HT1080 (cell line): ENCODE data around the gene TRAPPC1. TPM values are rescaled to one million over a fixed set of nuclear protein-coding genes. Genes with fewer than 3 reads are reported as not detected.
"Not testable (repeated sequence)": the region's sequence is repeated elsewhere in the genome, so short reads cannot be mapped to it uniquely, and the experiment has no call there.

Experiments
- DNase-seq: peaks from one replicate; pipeline ENCODE4 v3.0.0-alpha.2; 2015; ENCODE audit warnings: low read depth
- polyA plus RNA-seq, 2 experiments: library from polyadenylated mRNA; depleted of rRNA; stranded (reverse); fragments of >200 nt; gene quantifications; 2 replicates each; pipeline ENCODE4 v1.2.3, GENCODE V29; 2015
- total RNA-seq: library from RNA; depleted of rRNA; stranded (reverse); fragments of >200 nt; shearing (Covaris generic); gene quantifications from 2 replicates; pipeline ENCODE4 v1.2.3, GENCODE V29; 2014; rRNA removed

TRAPPC1 gene
- total RNA-seq = 34.9 and 71.5 TPM in 2 replicates
- polyA plus RNA-seq (2015; cell fraction: cytosol; rRNA removed) = 181 and 214 TPM in 2 replicates
- polyA plus RNA-seq (2015; cell fraction: nucleus; rRNA removed) = 53.7 and 60.1 TPM in 2 replicates

GRCh38 chr17:7931709-7932482 is at the start of gene TRAPPC1, which contains the start of gene CNTROB:
Gene TRAPPC1 (minus strand): TSS chr17:7931946. CDS start chr17:7931829, 117 bp downstream.
Gene CNTROB (plus strand): TSS chr17:7932206. CDS start chr17:7933080, 874 bp downstream.
- DNase-seq = peak; percentile 98

GRCh38 chr17:7977805-7978204 is 46.1 kb upstream of the TRAPPC1 start:
- DNase-seq = no peak

- DNase-seq = no peak
These were observed 45.3 kb upstream of the TRAPPC1 start for GRCh38 chr17:7977039-7977438.

DNA sequence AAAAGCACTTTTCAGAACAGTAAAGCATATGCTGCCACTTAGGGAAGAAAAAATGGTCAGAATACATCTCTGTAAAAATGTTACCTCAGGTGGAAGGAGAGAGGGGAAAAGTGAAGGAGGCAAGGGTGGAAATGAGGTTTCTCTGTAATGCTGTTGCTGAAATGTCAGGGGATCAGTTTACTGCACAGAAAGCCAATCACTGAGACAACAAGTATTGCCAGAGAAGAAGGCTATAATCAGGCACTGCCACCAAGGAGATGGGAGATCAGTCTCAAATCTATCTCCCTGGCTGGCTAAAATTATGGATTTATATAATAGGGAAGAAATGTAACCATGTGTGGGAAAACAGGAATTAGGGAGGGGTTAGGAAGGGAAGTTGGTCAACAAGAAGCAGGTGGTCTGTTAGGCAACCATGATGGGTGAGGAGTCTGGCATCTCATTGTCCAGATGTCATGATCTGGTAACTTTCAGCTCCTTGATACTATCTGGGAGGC is 42.9 kb upstream of the TRAPPC1 start:
- no peak for DNase-seq

- no peak for DNase-seq
These were observed 40.5 kb upstream of the TRAPPC1 start for GRCh38 chr17:7972131-7972785.

- DNase-seq = no peak
These were observed 39.9 kb upstream of the TRAPPC1 start for GRCh38 chr17:7971651-7972050.

- no peak for DNase-seq
These were observed 37.7 kb upstream of the TRAPPC1 start for GRCh38 chr17:7969433-7969832.

GRCh38 chr17:7967751-7968150 is 36.0 kb upstream of the TRAPPC1 start:
- DNase-seq = no peak

DNA sequence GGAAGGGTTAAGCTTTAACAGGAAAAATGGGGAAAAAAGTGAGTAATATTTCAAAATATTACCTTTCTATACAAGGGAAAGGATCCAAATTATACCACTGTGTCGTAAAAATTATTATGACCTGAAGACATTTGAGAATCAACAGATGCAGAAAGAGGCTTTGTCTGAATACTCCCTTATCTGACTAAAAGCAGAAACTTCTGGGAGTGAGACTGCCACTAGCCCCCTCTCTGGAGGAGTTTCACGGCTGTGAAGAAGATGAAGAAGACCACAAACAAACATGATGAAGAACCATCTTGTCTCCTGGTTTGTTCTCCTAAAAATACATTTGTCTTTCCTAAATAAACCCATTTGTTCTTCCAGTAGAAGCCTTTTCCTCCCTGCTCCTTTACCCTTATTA is 29.7 kb upstream of the TRAPPC1 start:
- no peak for DNase-seq

DNA sequence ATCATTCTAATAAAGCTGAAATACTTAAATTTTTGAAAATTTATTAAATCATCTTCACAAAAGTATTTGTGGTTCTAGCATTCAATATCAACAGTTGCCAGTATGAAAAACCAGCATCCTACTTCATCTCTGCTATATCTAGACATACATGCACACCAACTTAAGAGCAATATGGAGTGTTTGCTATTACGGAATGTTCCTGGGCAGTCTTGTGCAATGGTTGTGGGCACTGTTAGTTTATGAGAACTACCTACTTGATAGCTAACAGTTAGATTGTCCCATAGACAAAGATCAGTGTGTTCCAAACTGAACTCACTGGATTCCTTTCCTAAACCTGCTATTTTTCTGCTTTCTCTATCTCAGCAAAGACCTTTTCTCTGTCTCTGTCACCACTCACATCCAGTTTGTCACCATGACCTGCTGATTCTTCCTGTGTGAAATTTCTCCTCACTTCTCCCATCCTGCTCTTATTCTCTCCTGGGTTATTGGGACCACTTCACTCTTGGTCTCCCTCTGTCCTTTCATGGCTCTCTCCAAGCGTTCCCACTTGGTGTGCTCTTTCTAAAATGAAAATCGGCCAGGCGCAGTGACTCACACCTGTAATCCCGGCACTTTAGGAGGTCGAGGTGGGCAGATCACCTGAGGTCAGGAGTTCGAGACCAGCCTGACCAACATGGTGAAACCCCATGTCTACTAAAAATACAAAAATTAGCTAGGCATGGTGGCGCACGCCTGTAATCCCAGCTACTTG is 27.9 kb upstream of the TRAPPC1 start:
- no peak for DNase-seq

- DNase-seq = no peak
These were observed 24.7 kb upstream of the TRAPPC1 start for GRCh38 chr17:7956228-7956965.

- no peak for DNase-seq
These were observed 23.9 kb upstream of the TRAPPC1 start for GRCh38 chr17:7955414-7956227.

DNA sequence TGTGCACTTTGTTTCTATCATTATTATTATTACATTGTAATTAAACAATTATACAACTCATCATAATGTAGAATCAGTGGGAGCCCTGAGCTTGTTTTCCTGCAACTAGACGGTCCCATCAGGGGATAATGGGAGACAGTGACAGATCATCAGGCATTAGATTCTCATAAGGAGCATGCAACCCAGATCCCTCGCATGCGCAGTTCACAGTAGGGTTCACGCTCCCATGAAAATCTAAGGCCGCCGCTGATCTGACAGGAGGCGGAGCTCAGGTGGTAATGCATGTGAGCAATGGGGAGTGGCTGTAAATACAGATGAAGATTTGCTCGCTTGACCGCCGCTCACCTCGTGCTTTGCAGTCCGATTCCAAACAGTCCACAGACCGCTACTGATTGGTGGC is 21.5 kb upstream of the TRAPPC1 start:
- DNase-seq = not testable (repeated sequence)

DNA sequence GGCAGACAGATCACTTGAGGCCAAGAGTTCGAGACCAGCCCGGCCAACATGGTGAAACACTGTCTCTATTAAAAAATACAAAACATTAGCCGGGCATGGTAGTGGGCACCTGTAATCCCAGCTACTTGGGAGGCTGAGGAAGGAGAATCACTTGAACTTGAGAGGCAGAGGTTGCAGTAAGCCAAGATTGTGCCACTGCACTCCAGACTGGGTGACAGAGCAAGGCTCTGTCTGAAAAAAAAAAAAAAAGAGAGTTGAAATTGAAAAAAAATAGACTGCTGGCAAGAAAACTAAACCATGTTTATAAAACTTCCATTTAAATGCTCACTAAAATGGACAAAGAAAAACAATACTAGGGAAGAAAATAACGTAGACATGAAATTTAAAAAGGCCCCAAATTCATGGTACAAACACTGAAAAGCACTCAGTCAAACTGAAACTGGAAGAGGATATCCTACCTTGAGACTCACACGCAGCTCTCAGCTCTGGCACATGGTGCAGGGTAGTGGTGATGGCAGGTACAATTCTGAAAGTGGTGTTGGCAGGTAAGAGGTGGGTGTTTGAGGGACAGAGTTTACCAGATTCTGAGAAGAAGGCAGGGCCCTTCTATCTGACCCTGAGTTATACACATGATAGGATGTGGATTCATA is 19.5 kb upstream of the TRAPPC1 start:
- no peak for DNase-seq

- DNase-seq = no peak
These were observed 18.8 kb upstream of the TRAPPC1 start for GRCh38 chr17:7950578-7950977.

- DNase-seq = no peak
These were observed 15.9 kb upstream of the TRAPPC1 start for GRCh38 chr17:7947651-7948050.

DNA sequence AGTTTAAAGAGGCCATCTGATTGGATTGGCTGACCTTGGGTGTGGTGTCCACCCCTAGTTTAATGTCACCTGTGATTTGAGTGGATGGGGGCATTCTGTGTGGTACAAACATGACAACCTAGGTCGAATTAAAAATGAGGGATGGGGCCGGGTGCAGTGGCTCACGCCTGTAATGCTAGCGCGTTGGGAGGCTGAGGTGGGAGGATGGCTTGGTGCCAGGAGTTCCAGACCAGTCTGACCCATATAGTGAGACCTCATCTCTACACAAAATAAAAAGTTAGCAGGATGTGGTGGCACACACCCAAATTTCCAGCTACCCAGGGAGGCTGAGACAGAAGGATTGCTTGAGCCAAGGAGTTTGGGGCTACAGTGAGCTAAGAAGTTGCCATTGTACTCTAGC is 14.7 kb upstream of the TRAPPC1 start:
- no peak for DNase-seq

GRCh38 chr17:7945651-7946050 is 13.9 kb upstream of the TRAPPC1 start:
- no peak for DNase-seq

DNA sequence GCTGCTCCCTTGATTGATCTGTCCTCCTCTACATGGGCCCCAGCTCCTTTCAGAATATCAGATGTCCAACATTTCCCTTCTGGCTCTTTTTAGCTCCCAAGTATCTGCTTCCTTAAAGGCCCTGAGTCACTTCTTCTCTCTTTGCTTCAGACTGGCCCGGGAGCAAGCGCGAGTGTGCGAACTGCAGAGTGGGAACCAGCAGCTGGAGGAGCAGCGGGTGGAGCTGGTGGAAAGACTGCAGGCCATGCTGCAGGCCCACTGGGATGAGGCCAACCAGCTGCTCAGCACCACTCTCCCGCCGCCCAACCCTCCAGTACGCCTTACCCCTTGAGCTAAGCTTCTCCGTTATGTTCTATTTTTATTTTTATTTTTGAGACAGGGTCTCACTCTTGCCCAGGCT is 12.6 kb upstream of the TRAPPC1 start:
- DNase-seq = no peak

DNA sequence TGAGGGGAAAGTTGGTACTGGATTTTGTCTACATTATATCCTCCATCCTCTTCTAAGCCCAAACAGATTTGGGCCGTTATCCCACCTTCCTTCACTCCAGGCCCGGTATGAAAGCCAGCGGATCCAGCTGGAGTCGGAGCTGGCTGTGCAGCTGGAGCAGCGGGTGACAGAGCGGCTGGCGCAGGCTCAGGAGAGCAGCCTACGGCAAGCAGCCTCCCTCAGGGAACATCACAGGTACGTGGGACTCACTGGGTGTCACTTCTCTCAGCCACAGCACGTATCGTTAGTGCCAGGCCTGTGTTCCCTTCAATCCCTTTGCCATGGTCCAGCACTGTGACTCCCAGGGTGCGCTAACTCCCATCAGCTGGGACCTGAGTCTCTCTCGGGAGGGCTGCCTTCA is 11.5 kb upstream of the TRAPPC1 start:
- no peak for DNase-seq
